ENCODE data around the gene SFT2D1. TPM values are rescaled to one million over a fixed set of nuclear protein-coding genes. Genes with fewer than 3 reads are reported as not detected.

Gene SFT2D1
- total RNA-seq, 3 donors from 2014 or later = 40.4 to 67.5 (median 53.3) TPM

DNA sequence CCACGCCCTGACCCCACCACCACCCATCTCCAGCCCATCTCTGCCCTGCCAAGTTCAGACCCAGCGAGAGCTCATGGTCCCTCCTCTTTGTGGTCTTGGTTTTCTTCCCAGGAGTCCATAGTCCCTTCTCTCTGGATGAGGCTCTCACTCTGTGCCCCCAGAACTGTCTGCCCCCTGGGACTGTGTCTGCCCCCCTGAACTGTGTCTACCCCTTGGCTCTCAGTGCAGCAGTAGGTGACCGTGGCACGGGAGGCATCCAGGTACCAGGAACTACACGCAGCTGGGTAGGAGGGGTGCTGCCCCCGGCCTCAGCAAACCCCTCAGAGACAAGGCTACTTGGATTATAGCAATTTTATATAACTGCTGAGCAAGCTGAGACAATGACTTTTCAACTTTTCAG, 57.7 kb downstream of the SFT2D1 start:
- H3K4me3 ChIP-seq = no peak overlapping the region
- no peak for ATAC-seq
- intact Hi-C loops (cut with DNase I, micrococcal nuclease) = no loop called here
- no peak for DNase-seq
- H3K36me3 ChIP-seq (ENCODE audit: low read depth) = no peaks in the 10 kb centered on the region
- TF ChIP-seq, protein P1, sequence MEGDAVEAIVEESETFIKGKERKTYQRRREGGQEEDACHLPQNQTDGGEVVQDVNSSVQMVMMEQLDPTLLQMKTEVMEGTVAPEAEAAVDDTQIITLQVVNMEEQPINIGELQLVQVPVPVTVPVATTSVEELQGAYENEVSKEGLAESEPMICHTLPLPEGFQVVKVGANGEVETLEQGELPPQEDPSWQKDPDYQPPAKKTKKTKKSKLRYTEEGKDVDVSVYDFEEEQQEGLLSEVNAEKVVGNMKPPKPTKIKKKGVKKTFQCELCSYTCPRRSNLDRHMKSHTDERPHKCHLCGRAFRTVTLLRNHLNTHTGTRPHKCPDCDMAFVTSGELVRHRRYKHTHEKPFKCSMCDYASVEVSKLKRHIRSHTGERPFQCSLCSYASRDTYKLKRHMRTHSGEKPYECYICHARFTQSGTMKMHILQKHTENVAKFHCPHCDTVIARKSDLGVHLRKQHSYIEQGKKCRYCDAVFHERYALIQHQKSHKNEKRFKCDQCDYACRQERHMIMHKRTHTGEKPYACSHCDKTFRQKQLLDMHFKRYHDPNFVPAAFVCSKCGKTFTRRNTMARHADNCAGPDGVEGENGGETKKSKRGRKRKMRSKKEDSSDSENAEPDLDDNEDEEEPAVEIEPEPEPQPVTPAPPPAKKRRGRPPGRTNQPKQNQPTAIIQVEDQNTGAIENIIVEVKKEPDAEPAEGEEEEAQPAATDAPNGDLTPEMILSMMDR (IDR thresholded peaks at IDR 0.05) = no peak
- no peaks in the 10 kb centered on the region for H3K9me3 ChIP-seq
- H3K4me1 ChIP-seq (ENCODE audit: low read depth) = no peaks in the 10 kb centered on the region

DNA sequence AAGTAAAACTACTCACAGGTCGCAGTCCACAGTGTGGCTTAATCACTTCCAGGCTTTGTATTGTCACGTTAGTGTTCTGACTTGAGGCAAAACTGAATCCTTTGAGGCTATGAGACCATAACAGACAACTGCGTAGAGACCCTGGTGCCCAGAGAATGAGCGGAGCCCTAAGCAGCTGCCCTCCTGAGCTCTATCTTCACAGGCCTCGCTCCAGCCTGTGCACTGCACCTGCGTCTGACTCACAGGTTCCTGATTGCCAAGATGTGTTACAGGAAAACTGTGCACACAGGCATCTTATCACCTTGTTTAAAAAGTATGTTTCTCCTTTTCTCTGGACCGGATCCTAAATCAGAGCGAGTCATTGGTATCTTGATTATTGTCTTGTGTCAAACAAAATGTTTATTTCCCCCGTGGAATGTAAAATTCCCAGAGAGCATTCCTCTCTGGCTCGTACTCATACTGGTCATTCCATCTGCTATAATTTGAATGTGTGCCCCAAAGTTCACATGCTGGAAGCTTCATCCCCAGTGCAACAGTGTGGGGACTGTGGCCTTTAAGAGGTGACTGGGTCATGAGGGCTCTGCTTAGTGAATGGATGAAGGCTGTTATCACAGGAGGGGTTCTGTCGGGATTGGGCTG, 59.8 kb downstream of the SFT2D1 start:
- ATAC-seq (no peak), DNase-seq (no peak)
- TF ChIP-seq, protein P1 (IDR thresholded peaks at IDR 0.05) = no peak

DNA sequence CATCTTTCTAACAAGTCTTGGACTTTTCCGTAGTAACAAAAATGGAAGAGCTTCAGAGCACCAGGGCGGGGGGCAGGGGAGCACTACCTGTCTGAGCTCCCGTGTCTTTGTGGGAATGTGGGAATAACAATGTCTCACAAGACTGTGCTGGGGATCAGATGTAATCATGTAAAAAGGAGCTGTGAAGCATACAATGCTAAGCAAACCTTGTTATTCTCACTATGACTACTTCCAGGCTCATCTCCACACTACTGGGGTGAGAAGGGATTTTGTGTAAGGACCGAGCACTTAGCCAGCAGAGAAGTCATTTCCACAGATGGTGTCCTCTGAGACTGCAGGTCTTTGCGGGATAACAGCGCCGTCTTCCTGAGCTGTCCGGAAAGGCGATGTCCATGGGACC, 61.2 kb downstream of the SFT2D1 start:
- ATAC-seq (no peak), DNase-seq (no peak)
- TF ChIP-seq, protein P1 (IDR thresholded peaks at IDR 0.05) = no peak
- H3K4me3 ChIP-seq = no peak overlapping the region
- no peaks in the 10 kb centered on the region for H3K4me1 ChIP-seq (ENCODE audit: low read depth)
- H3K9me3 ChIP-seq = no peaks in the 10 kb centered on the region
- no peaks in the 10 kb centered on the region for H3K36me3 ChIP-seq (ENCODE audit: low read depth)
- intact Hi-C loops (cut with DNase I, micrococcal nuclease) = no loop called here

More for the DNA sequence above, 59.8 kb downstream of the SFT2D1 start:
- Histone ChIP-seq H3K36me3 (ENCODE audit: low read depth) (no peaks in the 10 kb centered on the region), H3K4me3 (no peak overlapping the region), H3K4me1 (ENCODE audit: low read depth) (no peaks in the 10 kb centered on the region), H3K9me3 (no peaks in the 10 kb centered on the region)
- intact Hi-C loops (cut with DNase I, micrococcal nuclease) = no loop called here

DNA sequence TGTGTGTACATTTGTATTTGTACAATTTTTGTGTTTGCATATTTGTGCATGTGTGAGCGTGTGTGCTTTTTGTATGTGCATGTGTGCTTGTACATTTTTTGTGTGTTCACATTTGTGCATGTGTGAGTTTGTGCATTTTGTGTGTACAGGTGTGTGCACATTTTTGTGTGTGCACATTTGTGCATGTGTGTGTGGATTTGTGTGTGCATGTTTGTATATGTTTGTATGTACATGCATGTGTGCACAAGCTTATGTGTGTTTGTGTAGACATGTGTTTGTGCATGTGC, 63.0 kb downstream of the SFT2D1 start:
- H3K9me3 ChIP-seq = no peaks in the 10 kb centered on the region
- ATAC-seq (no peak), DNase-seq (no peak)
- intact Hi-C loops (cut with DNase I, micrococcal nuclease) = loop anchor here (5.0 to 10.0 kb wide), 2 partner anchors 123 to 125 kb away; no protein-coding TSS in a partner anchor
- no peak overlapping the region for H3K4me3 ChIP-seq
- H3K4me1 ChIP-seq (ENCODE audit: low read depth) = no peaks in the 10 kb centered on the region
- no peaks in the 10 kb centered on the region for H3K36me3 ChIP-seq (ENCODE audit: low read depth)
- TF ChIP-seq, protein P1 (IDR thresholded peaks at IDR 0.05) = no peak

DNA sequence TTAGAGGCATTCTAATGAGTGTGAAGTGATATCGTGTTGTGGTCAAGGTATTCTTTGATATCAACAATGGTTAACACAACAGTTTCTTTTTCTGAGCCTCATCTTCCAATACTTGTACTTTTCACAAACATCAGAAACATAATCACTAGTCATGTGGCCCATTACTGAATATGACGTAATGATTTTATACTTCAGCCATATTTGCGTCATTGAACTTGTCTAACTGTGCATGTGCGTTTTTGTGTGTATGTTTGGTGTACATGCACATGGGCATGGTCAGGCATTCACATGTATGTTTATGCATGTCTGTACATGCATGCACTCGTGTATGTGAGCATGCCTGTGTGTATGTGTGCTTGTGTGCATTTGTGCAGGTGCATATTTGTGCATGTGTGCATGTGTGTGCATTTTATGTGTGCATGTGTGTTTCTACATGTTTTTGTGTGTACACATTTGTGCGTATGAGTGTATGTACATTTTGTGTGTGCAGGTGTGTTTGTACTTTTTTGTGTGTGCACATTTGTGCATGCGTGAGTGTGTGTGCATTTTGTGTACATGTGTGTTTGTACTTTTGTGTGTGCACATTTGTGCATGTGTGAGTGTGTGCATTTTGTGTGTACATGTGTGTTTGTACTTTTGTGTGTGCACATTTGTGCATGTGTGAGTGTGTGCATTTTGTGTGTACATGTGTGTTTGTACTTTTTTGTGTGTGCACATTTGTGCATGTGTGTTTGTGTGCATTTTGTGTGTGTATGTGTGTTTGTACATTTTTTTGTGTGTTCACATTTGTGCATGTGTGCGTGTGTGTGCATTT, 63.6 kb downstream of the SFT2D1 start:
- Histone ChIP-seq H3K4me3 (no peak overlapping the region), H3K9me3 (no peaks in the 10 kb centered on the region), H3K4me1 (ENCODE audit: low read depth) (no peaks in the 10 kb centered on the region), H3K36me3 (ENCODE audit: low read depth) (no peaks in the 10 kb centered on the region)
- intact Hi-C loops (cut with DNase I, micrococcal nuclease) = loop anchor here (5.0 to 10.0 kb wide), 2 partner anchors 124 to 126 kb away; no protein-coding TSS in a partner anchor
- no peak for ATAC-seq
- TF ChIP-seq, protein P1 (IDR thresholded peaks at IDR 0.05) = no peak
- no peak for DNase-seq
